HG03097 (cell line): Measurements from ENCODE around the gene ETV6.

Experiments used
- ATAC-seq: cut with Tn5 transposase; IDR thresholded peaks from one replicate; pipeline ENCODE4 v1.9.1; 2021; ENCODE audit not compliant: unreplicated experiment, low FRiP score

The ETV6 gene

GRCh38 chr12:11754256-11754655 is 104.8 kb downstream of the ETV6 start:
- no peak for ATAC-seq

GRCh38 chr12:11755302-11755930 is 105.9 kb downstream of the ETV6 start:
- ATAC-seq, result no peak

- ATAC-seq, result no peak
Measured at GRCh38 chr12:11756022-11756421, 106.5 kb downstream of the ETV6 start.

- ATAC-seq, result no peak
Measured at GRCh38 chr12:11756523-11756922, 107.0 kb downstream of the ETV6 start.

- no peak for ATAC-seq
Measured at GRCh38 chr12:11757095-11757494, 107.6 kb downstream of the ETV6 start.

- ATAC-seq, result no peak
Measured at GRCh38 chr12:11757531-11757930, 108.1 kb downstream of the ETV6 start.

GRCh38 chr12:11758087-11758486 is 108.6 kb downstream of the ETV6 start:
- ATAC-seq, result no peak

GRCh38 chr12:11758510-11759493 is 109.3 kb downstream of the ETV6 start:
- no peak for ATAC-seq

GRCh38 chr12:11759494-11759878 is 110.0 kb downstream of the ETV6 start:
- no peak for ATAC-seq

- ATAC-seq, result no peak
Measured at GRCh38 chr12:11759899-11760298, 110.4 kb downstream of the ETV6 start.

GRCh38 chr12:11761869-11762567 is 112.5 kb downstream of the ETV6 start:
- ATAC-seq, result peak; percentile 35

- ATAC-seq, result no peak
Measured at GRCh38 chr12:11762723-11763326, 113.4 kb downstream of the ETV6 start.

- no peak for ATAC-seq
Measured at GRCh38 chr12:11763760-11764520, 114.5 kb downstream of the ETV6 start.

- no peak for ATAC-seq
Measured at GRCh38 chr12:11764837-11765236, 115.4 kb downstream of the ETV6 start.

GRCh38 chr12:11765421-11765816 is 115.9 kb downstream of the ETV6 start:
- ATAC-seq, result no peak

GRCh38 chr12:11765817-11766794 is 116.6 kb downstream of the ETV6 start:
- ATAC-seq, result peak; percentile 58

- no peak for ATAC-seq
Measured at GRCh38 chr12:11767029-11767724, 117.7 kb downstream of the ETV6 start.

GRCh38 chr12:11767798-11768197 is 118.3 kb downstream of the ETV6 start:
- no peak for ATAC-seq
